Subcutaneous adipose tissue (tissue), 4 donors: ENCODE data around the gene G6PD. TPM values are rescaled to one million over a fixed set of nuclear protein-coding genes. Genes with fewer than 3 reads are reported as not detected.

Source experiments
- CTCF ChIP-seq: fragments of 450-650 bp; IDR thresholded peaks from one replicate; pipeline ENCODE4 v1.5.1; 2016; ENCODE audit warnings: low read depth, mild to moderate bottlenecking, control low read depth, antibody characterized with exemption, moderate library complexity
- total RNA-seq, 4 donors: library from RNA; depleted of rRNA; stranded (reverse); fragments of >200 nt; gene quantifications; one replicate each; pipeline ENCODE4 v1.1.0, GENCODE V29; 2016

G6PD gene
- total RNA-seq, 4 donors from 2014 or later: 37.2 to 90.6 (median 46.5) TPM

- no peak for TF ChIP-seq CTCF
These were observed 17.4 kb downstream of the G6PD start for GRCh38 chrX:154529206-154529612.

- no peak for TF ChIP-seq CTCF
These were observed 19.6 kb downstream of the G6PD start for GRCh38 chrX:154526901-154527675.

GRCh38 chrX:154525606-154526490 is 20.8 kb downstream of the G6PD start:
- no peak for TF ChIP-seq CTCF

GRCh38 chrX:154519389-154519788 is 27.3 kb downstream of the G6PD start:
- no peak for TF ChIP-seq CTCF

- TF ChIP-seq CTCF: no peak
These were observed 29.4 kb downstream of the G6PD start for GRCh38 chrX:154517101-154517781.

GRCh38 chrX:154516656-154517100 is 30.0 kb downstream of the G6PD start:
- TF ChIP-seq CTCF: no peak
